ENCODE measurements around the gene TMEM259. TPM values are rescaled to one million over a fixed set of nuclear protein-coding genes. Genes with fewer than 3 reads are reported as not detected.

Gene TMEM259
- total RNA-seq, 1 donor from 2014 or later, result 31.7 TPM

- Mint-ChIP-seq H3K27ac (peak overlapping the region; percentile 69), H3K36me3 (peaks cover 2% of the 10 kb centered on the region), H3K4me1 (peaks cover 6% of the 10 kb centered on the region), H3K4me3 (no peak overlapping the region), H3K27me3 (ENCODE audit: insufficient read depth, low read depth) (peaks cover 11% of the 10 kb centered on the region), H3K9me3 (no peaks in the 10 kb centered on the region)
- DNase-seq (ENCODE audit: low spot score), result peak; percentile 75
- H3K4me1 ChIP-seq, result no peaks in the 10 kb centered on the region
- no peaks in the 10 kb centered on the region for H3F3A ChIP-seq (ENCODE audit: low read depth)
- no peak overlapping the region for H3K9ac ChIP-seq
- H3K27ac ChIP-seq, result no peak overlapping the region
- H3K4me3 ChIP-seq, result no peak overlapping the region
- H3K4me2 ChIP-seq, result no peak overlapping the region
- peaks cover 7% of the 10 kb centered on the region for H3K9me3 ChIP-seq (ENCODE audit: low read depth)
- TF ChIP-seq EZH2 (IDR thresholded peaks at IDR 0.05) (no peak), EZH2phosphoT487 (IDR thresholded peaks at IDR 0.05) (no peak)
- TF ChIP-seq, protein P1, sequence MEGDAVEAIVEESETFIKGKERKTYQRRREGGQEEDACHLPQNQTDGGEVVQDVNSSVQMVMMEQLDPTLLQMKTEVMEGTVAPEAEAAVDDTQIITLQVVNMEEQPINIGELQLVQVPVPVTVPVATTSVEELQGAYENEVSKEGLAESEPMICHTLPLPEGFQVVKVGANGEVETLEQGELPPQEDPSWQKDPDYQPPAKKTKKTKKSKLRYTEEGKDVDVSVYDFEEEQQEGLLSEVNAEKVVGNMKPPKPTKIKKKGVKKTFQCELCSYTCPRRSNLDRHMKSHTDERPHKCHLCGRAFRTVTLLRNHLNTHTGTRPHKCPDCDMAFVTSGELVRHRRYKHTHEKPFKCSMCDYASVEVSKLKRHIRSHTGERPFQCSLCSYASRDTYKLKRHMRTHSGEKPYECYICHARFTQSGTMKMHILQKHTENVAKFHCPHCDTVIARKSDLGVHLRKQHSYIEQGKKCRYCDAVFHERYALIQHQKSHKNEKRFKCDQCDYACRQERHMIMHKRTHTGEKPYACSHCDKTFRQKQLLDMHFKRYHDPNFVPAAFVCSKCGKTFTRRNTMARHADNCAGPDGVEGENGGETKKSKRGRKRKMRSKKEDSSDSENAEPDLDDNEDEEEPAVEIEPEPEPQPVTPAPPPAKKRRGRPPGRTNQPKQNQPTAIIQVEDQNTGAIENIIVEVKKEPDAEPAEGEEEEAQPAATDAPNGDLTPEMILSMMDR (IDR thresholded peaks at IDR 0.05), result no peak
- no peak overlapping the region for H2AFZ ChIP-seq (replicated peaks)
- H4K20me1 ChIP-seq (ENCODE audit: low read depth), result no peaks in the 10 kb centered on the region
- H3K79me2 ChIP-seq (ENCODE audit: low read depth), result no peaks in the 10 kb centered on the region
- H3K27me3 ChIP-seq, result no peaks in the 10 kb centered on the region
- no peaks in the 10 kb centered on the region for H3K36me3 ChIP-seq
Measured at GRCh38 chr19:1057176-1057855, 36.4 kb upstream of the TMEM259 start.

DNA sequence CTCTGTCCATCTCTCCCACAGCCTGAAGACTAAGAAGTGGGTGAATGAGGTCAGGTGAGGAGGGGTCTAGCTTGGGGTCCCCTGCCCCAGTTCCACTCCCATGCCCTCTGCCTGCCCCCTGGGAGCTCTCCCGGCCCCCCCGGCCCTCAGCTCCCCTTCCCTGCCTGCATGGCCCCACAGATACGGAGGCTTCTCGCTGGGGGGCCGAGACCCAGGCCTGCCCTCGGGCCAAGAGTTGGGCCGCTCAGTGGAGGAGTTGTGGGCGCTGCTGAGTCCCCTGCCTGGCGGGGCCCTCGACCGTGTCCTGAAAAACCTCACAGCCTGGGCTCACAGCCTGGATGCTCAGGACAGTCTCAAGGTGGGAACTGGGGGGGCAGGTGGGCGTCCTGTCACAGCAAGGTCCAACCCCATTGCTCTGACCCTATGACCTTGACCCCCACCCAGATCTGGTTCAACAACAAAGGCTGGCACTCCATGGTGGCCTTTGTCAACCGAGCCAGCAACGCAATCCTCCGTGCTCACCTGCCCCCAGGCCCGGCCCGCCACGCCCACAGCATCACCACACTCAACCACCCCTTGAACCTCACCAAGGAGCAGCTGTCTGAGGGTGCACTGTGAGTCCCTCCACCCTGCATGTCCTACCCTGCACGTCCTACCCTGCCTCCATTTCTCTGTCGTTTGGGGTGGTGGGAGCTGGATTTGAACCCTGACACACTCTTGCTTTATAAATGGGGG is 35.1 kb upstream of the TMEM259 start:
- no peak overlapping the region for H3K9ac ChIP-seq
- H4K20me1 ChIP-seq (ENCODE audit: low read depth), result no peaks in the 10 kb centered on the region
- Mint-ChIP-seq H3K36me3 (peaks cover 2% of the 10 kb centered on the region), H3K27me3 (ENCODE audit: insufficient read depth, low read depth) (peaks cover 12% of the 10 kb centered on the region), H3K4me1 (peaks cover 10% of the 10 kb centered on the region), H3K9me3 (no peaks in the 10 kb centered on the region), H3K4me3 (no peak overlapping the region), H3K27ac (no peak overlapping the region)
- TF ChIP-seq, protein P1 (IDR thresholded peaks at IDR 0.05), result no peak
- TF ChIP-seq EZH2phosphoT487 (IDR thresholded peaks at IDR 0.05) (no peak), EZH2 (IDR thresholded peaks at IDR 0.05) (no peak)
- H3K4me2 ChIP-seq, result no peak overlapping the region
- no peaks in the 10 kb centered on the region for H3K4me1 ChIP-seq
- H3K36me3 ChIP-seq, result no peaks in the 10 kb centered on the region
- H3K27me3 ChIP-seq, result no peaks in the 10 kb centered on the region
- no peak overlapping the region for H3K4me3 ChIP-seq
- DNase-seq (ENCODE audit: low spot score), result no peak
- H3K79me2 ChIP-seq (ENCODE audit: low read depth), result no peaks in the 10 kb centered on the region
- H2AFZ ChIP-seq (replicated peaks), result no peak overlapping the region
- no peak overlapping the region for H3K27ac ChIP-seq
- H3K9me3 ChIP-seq (ENCODE audit: low read depth), result peaks cover 7% of the 10 kb centered on the region
- peaks cover 5% of the 10 kb centered on the region for H3F3A ChIP-seq (ENCODE audit: low read depth)

DNA sequence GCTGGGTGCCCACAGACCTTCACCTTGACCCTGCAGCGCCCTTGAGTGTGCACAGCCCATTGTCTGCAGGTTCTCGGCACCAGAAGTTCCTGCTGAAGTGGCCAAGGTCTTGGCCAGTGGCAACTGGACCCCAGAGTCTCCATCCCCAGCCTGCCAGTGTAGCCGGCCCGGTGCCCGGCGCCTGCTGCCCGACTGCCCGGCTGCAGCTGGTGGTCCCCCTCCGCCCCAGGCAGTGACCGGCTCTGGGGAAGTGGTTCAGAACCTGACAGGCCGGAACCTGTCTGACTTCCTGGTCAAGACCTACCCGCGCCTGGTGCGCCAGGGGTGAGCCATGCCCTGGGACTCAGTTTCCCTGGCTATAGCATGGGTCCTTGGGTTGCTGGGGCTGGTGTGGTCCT is 34.1 kb upstream of the TMEM259 start:
- H2AFZ ChIP-seq (replicated peaks), result no peak overlapping the region
- TF ChIP-seq EZH2 (IDR thresholded peaks at IDR 0.05) (no peak), EZH2phosphoT487 (IDR thresholded peaks at IDR 0.05) (no peak)
- TF ChIP-seq, protein P1 (IDR thresholded peaks at IDR 0.05), result no peak
- no peak overlapping the region for H3K4me2 ChIP-seq
- H3K9me3 Mint-ChIP-seq, result no peaks in the 10 kb centered on the region
- no peak for DNase-seq (ENCODE audit: low spot score)
- H3K27me3 ChIP-seq, result no peaks in the 10 kb centered on the region
- H3F3A ChIP-seq (ENCODE audit: low read depth), result peaks cover 8% of the 10 kb centered on the region
- no peaks in the 10 kb centered on the region for H3K4me1 ChIP-seq
- H3K27ac Mint-ChIP-seq, result no peak overlapping the region
- H3K79me2 ChIP-seq (ENCODE audit: low read depth), result no peaks in the 10 kb centered on the region
- H3K4me3 Mint-ChIP-seq, result no peak overlapping the region
- H4K20me1 ChIP-seq (ENCODE audit: low read depth), result no peaks in the 10 kb centered on the region
- H3K4me3 ChIP-seq, result no peak overlapping the region
- peaks cover 10% of the 10 kb centered on the region for H3K4me1 Mint-ChIP-seq
- peaks cover 7% of the 10 kb centered on the region for H3K9me3 ChIP-seq (ENCODE audit: low read depth)
- H3K27me3 Mint-ChIP-seq (ENCODE audit: insufficient read depth, low read depth), result peaks cover 12% of the 10 kb centered on the region
- no peaks in the 10 kb centered on the region for H3K36me3 ChIP-seq
- H3K36me3 Mint-ChIP-seq, result peaks cover 2% of the 10 kb centered on the region
- no peak overlapping the region for H3K9ac ChIP-seq
- H3K27ac ChIP-seq, result no peak overlapping the region

Measured in neural progenitor cell (in vitro differentiated cells).